ENCODE results near the gene SCYGR1.
"Not testable (repeated sequence)": the region's sequence is repeated elsewhere in the genome, so short reads cannot be mapped to it uniquely, and the experiment has no call there.

The SCYGR1 gene, protein sequence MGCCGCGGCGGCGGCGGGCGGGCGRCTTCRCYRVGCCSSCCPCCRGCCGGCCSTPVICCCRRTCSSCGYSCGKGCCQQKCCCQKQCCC

DNA sequence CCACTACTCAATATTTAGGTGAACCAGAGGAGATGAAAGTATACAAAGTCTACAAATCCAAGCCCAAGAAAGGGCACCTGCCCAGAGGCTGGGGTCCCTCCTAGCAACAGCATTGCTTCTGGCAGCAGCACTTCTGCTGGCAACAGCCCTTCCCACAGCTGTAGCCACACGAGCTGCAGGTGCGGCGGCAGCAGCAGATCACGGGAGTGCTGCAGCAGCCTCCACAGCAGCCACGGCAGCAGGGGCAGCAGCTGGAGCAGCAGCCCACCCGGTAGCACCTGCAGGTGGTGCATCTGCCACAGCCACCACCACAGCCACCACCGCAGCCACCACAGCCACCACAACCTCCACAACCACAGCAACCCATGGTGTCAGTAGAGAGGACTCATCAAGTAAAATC, at the start of gene SCYGR1:
TSS of gene SCYGR1 (minus strand) at position 367 of the 400 bp plus-strand sequence. CDS start at position 367, 0 bp downstream.
- not testable (repeated sequence) for DNase-seq (ENCODE audit: extremely low read depth, low read depth); H3K4me3 ChIP-seq (replicated peaks; ENCODE audit: low read depth, low read length)

DNA sequence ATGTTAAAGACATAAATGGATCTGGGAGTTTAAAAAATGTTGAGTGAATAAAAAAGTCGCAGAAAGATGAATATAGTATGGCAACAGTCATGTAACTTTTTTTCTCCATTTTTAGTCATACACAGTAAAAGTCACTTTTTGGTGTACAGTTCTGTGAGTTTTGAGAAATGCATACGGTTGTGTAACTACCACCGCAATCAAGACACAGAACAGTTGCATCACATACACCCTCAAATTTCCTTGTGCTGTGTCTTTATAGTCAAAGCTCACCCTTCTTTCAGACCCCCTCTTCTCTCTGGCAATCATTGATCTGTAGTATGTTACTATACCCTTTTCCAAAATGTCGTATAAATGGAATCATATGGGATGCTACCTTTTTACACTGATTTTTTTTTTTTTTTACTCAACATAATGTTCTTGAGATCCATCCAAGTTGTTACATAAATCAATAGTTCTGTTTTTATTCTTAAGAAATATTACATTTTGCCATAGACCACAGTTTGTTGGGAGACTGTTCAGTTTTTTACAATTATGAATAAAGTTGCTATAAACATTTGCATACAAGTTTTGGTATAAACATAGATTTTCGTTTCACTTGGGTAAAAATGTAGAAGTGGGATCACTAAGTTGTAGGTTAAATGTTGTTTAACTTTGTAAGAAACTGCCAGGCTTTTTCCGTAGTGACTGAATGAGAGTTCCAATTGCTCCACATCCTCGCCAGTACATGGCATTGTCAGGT, 48.9 kb upstream of the SCYGR1 start:
- TF ChIP-seq, protein P1, sequence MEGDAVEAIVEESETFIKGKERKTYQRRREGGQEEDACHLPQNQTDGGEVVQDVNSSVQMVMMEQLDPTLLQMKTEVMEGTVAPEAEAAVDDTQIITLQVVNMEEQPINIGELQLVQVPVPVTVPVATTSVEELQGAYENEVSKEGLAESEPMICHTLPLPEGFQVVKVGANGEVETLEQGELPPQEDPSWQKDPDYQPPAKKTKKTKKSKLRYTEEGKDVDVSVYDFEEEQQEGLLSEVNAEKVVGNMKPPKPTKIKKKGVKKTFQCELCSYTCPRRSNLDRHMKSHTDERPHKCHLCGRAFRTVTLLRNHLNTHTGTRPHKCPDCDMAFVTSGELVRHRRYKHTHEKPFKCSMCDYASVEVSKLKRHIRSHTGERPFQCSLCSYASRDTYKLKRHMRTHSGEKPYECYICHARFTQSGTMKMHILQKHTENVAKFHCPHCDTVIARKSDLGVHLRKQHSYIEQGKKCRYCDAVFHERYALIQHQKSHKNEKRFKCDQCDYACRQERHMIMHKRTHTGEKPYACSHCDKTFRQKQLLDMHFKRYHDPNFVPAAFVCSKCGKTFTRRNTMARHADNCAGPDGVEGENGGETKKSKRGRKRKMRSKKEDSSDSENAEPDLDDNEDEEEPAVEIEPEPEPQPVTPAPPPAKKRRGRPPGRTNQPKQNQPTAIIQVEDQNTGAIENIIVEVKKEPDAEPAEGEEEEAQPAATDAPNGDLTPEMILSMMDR (IDR thresholded peaks at IDR 0.05; ENCODE audit: low read depth, low read length, missing control alignments), result no peak
- no peak for DNase-seq (ENCODE audit: extremely low read depth, low read depth)

DNA sequence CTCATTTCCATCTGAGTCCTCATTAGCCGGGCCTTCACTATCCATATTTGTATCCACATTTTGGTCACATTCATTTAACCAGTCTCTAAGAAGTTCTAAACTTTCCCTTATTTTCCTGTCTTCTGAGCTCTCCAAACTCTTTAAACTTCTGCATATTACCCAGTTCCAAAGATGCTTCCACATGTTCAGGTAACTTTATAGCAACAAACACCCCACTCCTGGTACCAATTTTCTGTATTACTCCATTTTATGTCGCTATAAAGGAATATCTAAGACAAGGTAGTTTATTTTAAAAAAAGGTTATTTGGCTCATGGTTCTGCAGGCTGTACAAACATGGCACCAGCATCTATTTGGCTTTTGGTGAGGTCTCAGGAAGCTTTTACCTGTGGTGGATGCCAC, 45.4 kb upstream of the SCYGR1 start:
- no peak for DNase-seq (ENCODE audit: extremely low read depth, low read depth)
- TF ChIP-seq, protein P1 (IDR thresholded peaks at IDR 0.05; ENCODE audit: low read depth, low read length, missing control alignments), result no peak
- H3K4me3 ChIP-seq (replicated peaks; ENCODE audit: low read depth, low read length), result no peak overlapping the region

More for the DNA sequence above, 48.9 kb upstream of the SCYGR1 start:
- H3K4me3 ChIP-seq (replicated peaks; ENCODE audit: low read depth, low read length), result no peak overlapping the region

DNA sequence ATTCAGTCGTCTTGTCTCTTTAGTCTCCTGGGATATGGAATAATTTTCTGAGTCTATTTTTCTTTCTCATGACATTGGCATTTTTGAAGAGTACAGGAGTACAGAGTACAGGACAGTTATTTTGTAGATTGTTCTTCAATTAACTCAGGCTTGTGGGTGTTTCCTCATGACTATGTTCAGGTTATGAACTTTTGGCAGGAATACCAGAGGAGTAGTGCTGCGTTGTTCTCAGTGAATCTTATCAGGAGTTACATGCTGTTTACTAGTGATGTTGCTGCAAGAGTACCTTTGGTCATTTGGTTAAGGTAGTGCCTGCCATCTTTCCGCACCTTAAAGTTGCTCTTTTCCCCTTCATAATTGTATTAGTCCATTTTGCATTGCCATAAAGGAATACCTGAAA, 42.9 kb upstream of the SCYGR1 start:
- H3K4me3 ChIP-seq (replicated peaks; ENCODE audit: low read depth, low read length), result no peak overlapping the region
- DNase-seq (ENCODE audit: extremely low read depth, low read depth), result no peak
- TF ChIP-seq, protein P1 (IDR thresholded peaks at IDR 0.05; ENCODE audit: low read depth, low read length, missing control alignments), result no peak

DNA sequence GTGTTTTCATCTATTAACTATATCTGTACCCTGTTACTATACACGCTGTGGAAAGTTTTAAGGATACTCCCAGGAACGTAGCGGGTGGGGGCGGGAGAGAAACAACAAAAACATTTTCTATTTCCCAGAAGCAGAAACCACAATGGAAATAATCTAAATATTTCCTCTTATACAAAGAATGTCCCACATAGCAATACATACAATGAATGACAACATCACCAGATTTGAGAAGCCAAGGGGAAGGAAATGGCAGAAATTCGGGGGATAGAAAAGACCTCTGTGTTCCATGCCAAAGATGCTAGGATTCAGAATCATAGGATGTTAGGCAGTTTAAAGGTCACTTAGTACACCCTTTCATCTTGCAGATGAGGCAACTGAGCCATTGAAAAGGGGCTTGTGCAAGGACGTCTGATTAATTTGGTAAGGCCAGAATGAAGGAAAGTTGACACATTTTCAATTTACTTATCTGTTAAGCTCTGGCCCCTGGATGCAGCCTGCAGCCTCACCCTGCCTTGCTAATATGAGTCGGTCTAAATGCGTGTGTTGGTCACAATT, 41.1 kb upstream of the SCYGR1 start:
- TF ChIP-seq, protein P1 (IDR thresholded peaks at IDR 0.05; ENCODE audit: low read depth, low read length, missing control alignments), result no peak
- no peak overlapping the region for H3K4me3 ChIP-seq (replicated peaks; ENCODE audit: low read depth, low read length)
- DNase-seq (ENCODE audit: extremely low read depth, low read depth), result no peak

DNA sequence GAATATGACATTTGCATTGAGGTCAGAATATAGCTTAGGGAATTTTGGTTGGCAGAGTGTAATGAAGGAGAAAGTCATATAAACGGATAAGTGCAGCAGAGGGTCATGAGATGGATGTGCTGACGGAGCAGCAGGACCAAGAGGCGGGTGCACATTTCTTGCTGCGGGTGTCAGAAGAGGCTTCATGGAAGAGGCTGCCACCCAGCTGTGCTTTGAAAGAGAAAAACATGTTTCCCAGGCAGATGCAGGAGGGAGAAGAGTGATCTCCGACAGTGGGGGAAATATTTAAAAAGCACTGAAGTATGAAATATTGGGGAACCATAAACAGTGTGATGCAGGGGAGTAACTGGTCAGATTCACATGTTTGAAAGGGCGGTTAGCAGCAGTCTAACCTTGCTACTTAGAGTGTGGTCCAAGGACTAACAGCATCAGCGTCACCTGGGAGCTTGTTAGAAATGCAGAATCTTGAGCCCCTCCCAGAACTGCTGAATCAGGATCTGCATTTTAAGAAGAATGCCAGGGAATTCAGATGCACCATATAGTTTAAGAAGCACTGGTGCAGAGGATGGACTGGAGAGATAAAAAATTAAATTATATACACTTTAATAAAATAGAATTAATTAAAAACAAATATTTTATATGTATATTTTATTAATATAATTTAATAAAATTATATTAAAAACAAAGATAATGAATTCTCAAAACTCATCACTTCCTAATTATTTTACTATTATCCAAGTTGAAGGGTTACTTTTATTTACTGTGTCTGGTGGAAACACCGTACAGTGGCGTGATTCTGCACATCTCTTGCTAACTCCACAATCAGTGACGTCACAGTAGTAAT, 36.1 kb upstream of the SCYGR1 start:
- H3K4me3 ChIP-seq (replicated peaks; ENCODE audit: low read depth, low read length), result no peak overlapping the region
- TF ChIP-seq, protein P1 (IDR thresholded peaks at IDR 0.05; ENCODE audit: low read depth, low read length, missing control alignments), result no peak
- no peak for DNase-seq (ENCODE audit: extremely low read depth, low read depth)
